Lower lobe of right lung (tissue), 2 donors: ENCODE measurements around the gene NRG2. TPM values are rescaled to one million over a fixed set of nuclear protein-coding genes. Genes with fewer than 3 reads are reported as not detected.

Source experiments
- ATAC-seq, 2 donors: fragments of 200-7000 bp; cut with Tn5 transposase; one replicate each; pipeline ENCODE4 v1.9.1; 2020 to 2022; ENCODE audit warnings: mild to moderate bottlenecking in 2 of 2, moderate library complexity in 2 of 2
- DNase-seq: peaks from one replicate; pipeline ENCODE4 v3.0.0-alpha.2; 2020
- H3K27ac ChIP-seq: fragments of 200-600 bp; one replicate; pipeline ENCODE4 v1.8.0; 2022
- H3K27me3 ChIP-seq: fragments of 200-600 bp; one replicate; pipeline ENCODE4 v1.8.0; 2022; ENCODE audit warnings: low read depth
- H3K36me3 ChIP-seq: fragments of 200-600 bp; one replicate; pipeline ENCODE4 v1.8.0; 2022; ENCODE audit warnings: mild to moderate bottlenecking
- H3K4me1 ChIP-seq: fragments of 200-600 bp; one replicate; pipeline ENCODE4 v1.8.0; 2022
- H3K4me3 ChIP-seq: fragments of 200-600 bp; one replicate; pipeline ENCODE4 v1.8.0; 2022; ENCODE audit warnings: mild to moderate bottlenecking
- H3K9me3 ChIP-seq: fragments of 200-600 bp; one replicate; pipeline ENCODE4 v1.8.0; 2022
- CTCF ChIP-seq: fragments of 200-600 bp; IDR thresholded peaks from one replicate; pipeline ENCODE4 v1.8.0; 2022; ENCODE audit warnings: antibody characterized with exemption, mild to moderate bottlenecking
- intact Hi-C: fragments of 100-400 bp; cut with DNase I; formaldehyde crosslinking; loops from one replicate; pipeline ENCODE4 v1.11.0; 2022
- total RNA-seq: library from RNA; stranded (reverse); fragmentation: NEBNext Ultra II Directional; extraction: Animal tissue kit (Norgen Biotek cat#: 25700); gene quantifications from one replicate; pipeline ENCODE4 v1.2.1, GENCODE V29; 2021
- donor health status: DM: no; HTN: yes; CAD: no; lungs with severe emphysema.

Gene NRG2
- total RNA-seq, 1 donor from 2014 or later = 1.6 TPM

DNA sequence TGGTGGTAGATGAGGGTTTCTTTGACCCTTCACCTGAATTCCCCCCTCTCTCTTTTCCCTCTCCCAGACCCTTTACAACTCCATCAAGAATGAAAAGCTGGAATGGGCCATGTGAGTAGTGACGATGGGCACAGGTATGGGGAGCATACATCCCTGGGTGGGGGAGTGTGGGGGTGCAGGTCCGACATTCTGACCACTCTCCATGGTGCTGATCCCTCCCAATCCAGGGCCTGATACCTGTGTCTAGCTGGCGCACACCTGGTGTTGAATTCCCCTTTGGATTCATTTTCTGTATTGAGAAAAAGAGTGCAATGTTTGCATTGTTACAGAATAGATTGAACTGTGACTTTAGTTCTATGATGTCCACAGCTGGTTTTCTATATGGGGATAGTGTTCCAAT is 207.4 kb downstream of the NRG2 start:
- Histone ChIP-seq H3K27ac (no peak overlapping the region), H3K27me3 (no peaks in the 10 kb centered on the region), H3K9me3 (no peaks in the 10 kb centered on the region), H3K4me3 (no peak overlapping the region), H3K4me1 (no peaks in the 10 kb centered on the region), H3K36me3 (no peaks in the 10 kb centered on the region)
- no peak for TF ChIP-seq CTCF
- ATAC-seq = no peak
- DNase-seq = no peak
- intact Hi-C loops = no loop called here

DNA sequence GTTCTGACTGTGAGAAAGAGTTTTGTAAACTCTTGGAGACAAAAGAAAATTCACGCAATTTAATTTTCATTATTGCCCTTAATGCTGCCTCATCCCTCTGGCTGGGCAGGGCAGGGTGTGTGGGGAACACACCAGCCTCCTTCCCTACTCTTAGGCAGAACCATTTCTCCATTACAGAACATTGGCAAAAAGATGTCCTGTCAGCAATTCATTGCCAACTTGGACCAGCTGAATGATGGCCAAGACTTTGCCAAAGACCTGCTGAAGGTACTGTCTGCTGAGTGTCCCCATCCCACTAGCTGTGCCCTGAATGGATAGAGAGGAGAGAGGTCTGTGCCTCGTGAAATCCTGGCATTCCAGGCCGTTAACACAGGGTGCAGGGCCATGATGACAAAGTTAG is 209.6 kb downstream of the NRG2 start:
- intact Hi-C loops = no loop called here
- no peak for DNase-seq
- Histone ChIP-seq H3K4me1 (no peaks in the 10 kb centered on the region), H3K27ac (no peak overlapping the region), H3K27me3 (no peaks in the 10 kb centered on the region), H3K4me3 (no peak overlapping the region), H3K9me3 (no peaks in the 10 kb centered on the region), H3K36me3 (no peaks in the 10 kb centered on the region)
- ATAC-seq = no peak
- no peak for TF ChIP-seq CTCF

DNA sequence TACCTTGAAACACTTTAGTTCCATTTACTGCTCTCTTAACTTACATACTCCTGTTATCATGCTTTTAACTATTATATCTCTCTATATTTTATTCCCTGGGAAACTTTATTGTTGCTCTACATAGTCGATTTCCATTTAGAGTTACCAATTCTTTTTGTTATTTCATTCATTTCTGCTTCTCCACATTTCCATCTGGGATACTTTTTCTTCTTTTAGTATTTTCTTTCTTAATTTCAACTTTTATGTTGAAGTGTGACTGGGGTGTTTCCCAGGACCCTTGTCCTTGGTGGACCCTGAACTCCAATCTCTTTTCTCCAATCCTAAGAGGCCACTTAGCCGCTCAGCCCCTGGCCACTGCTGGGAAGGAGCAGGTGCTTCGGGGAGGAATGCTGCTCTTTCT is 211.5 kb downstream of the NRG2 start:
- Histone ChIP-seq H3K36me3 (no peaks in the 10 kb centered on the region), H3K27me3 (no peaks in the 10 kb centered on the region), H3K27ac (no peak overlapping the region), H3K4me3 (no peak overlapping the region), H3K4me1 (no peaks in the 10 kb centered on the region), H3K9me3 (no peaks in the 10 kb centered on the region)
- intact Hi-C loops = no loop called here
- no peak for ATAC-seq
- no peak for TF ChIP-seq CTCF
- no peak for DNase-seq

- intact Hi-C loops = no loop called here
Observed at GRCh38 chr5:139829471-139829870, 213.6 kb downstream of the NRG2 start.

DNA sequence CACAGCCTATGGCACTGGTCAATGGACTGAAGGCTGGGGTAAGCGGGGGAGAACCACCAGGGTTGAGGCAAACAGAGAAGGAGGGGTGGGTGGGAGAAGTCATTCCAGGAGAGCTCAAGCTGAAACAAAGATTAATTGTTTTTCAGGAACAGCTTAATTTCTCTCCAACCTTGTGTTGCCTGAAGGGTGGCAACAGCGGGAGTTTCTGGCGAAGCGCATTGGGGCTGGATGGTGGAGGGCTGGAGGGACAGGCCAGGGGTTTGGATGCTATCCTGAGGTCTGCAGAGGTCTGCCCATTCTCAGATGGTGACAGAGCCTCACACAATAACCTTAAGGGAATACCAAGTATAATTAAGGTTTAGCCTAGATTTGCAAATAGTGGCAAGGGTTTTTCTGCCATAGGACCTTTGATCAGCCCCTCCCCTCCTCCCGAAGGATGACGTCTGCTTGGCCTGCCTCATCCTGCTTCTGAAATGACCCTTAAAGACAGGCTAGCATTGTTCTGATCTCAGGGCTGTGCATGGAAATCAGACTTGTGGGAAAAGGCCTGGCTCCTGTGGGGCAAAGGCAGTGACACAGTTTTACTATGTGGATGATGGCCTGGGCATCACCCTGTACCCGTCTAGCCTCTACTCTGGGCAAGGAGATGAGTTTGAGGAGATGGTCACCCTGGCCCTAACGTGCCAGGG is 214.7 kb downstream of the NRG2 start:
- H3K9me3 ChIP-seq = no peaks in the 10 kb centered on the region
- H3K36me3 ChIP-seq = no peaks in the 10 kb centered on the region
- ATAC-seq (no peak), DNase-seq (no peak)
- intact Hi-C loops = no loop called here
- TF ChIP-seq CTCF = no peak
- H3K27me3 ChIP-seq = no peaks in the 10 kb centered on the region
- H3K4me3 ChIP-seq = no peak overlapping the region
- H3K4me1 ChIP-seq = no peaks in the 10 kb centered on the region
- no peak overlapping the region for H3K27ac ChIP-seq

More at GRCh38 chr5:139829471-139829870, 213.6 kb downstream of the NRG2 start:
- no peak overlapping the region for H3K27ac ChIP-seq
- no peaks in the 10 kb centered on the region for H3K4me1 ChIP-seq
- DNase-seq (no peak), ATAC-seq (no peak)
- H3K36me3 ChIP-seq = no peaks in the 10 kb centered on the region
- H3K9me3 ChIP-seq = no peaks in the 10 kb centered on the region
- no peaks in the 10 kb centered on the region for H3K27me3 ChIP-seq
- no peak for TF ChIP-seq CTCF
- H3K4me3 ChIP-seq = no peak overlapping the region
